Ishikawa (cell line): Measurements from ENCODE around the gene MBNL1.

Source experiments
- CEBPB ChIP-seq: IDR thresholded peaks from 2 replicates; pipeline ENCODE4 v1.6.1; 2012
- CREB1 ChIP-seq: IDR thresholded peaks from 2 replicates; pipeline ENCODE4 v1.6.1; 2012; ENCODE audit warnings: low read depth
- EGR1 ChIP-seq: IDR thresholded peaks from 2 replicates; pipeline ENCODE4 v1.6.1; 2012
- EP300 ChIP-seq: IDR thresholded peaks from 2 replicates; pipeline ENCODE4 v1.6.1; 2012; ENCODE audit warnings: borderline replicate concordance
- FOXM1 ChIP-seq: IDR thresholded peaks from 2 replicates; pipeline ENCODE4 v1.6.1; 2012; ENCODE audit warnings: low read depth, borderline replicate concordance
- MAX ChIP-seq: IDR thresholded peaks from 2 replicates; pipeline ENCODE4 v1.6.1; 2012
- RAD21 ChIP-seq: IDR thresholded peaks from 2 replicates; pipeline ENCODE4 v1.6.1; 2012; ENCODE audit warnings: low read depth
- TEAD4 ChIP-seq: IDR thresholded peaks from 2 replicates; pipeline ENCODE4 v1.6.1; 2012

DNA sequence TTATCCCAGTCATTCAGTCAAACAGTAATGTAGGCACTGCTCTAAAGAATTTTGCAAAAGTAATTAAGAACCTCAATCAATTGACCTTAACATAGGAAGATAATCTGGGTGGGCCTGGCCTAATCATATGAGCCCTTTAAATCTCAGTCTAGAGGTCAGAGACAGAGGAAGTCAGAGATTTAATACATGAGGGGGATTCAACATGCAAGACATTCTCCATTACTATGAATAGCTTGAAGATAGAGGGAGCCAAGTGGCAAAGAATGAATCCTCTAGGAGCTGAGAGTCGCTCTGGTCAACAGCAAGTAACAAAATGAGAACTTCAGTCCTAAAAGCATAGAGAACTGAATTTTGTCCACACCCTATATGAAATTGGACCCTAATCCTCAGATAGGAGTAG, 39.0 kb upstream of the MBNL1 start:
- TF ChIP-seq MAX = no peak
- no peak for TF ChIP-seq CEBPB
- no peak for TF ChIP-seq EGR1
- no peak for TF ChIP-seq FOXM1
- TF ChIP-seq TEAD4 = no peak
- TF ChIP-seq EP300 = no peak
- TF ChIP-seq RAD21 = no peak
- no peak for TF ChIP-seq CREB1
